NOMO-1 (cell line): ENCODE measurements around the gene MDM1.
A peak's percentile ranks its signal among the peaks of the same experiment; 100 is the strongest.

ENCODE experiments used
- DNase-seq, 2 experiments: peaks; one replicate each; lab custom pipeline; 2025; ENCODE audit not compliant: unreplicated experiment in 2 of 2; lab: John Stamatoyannopoulos, UW

The MDM1 gene

DNA sequence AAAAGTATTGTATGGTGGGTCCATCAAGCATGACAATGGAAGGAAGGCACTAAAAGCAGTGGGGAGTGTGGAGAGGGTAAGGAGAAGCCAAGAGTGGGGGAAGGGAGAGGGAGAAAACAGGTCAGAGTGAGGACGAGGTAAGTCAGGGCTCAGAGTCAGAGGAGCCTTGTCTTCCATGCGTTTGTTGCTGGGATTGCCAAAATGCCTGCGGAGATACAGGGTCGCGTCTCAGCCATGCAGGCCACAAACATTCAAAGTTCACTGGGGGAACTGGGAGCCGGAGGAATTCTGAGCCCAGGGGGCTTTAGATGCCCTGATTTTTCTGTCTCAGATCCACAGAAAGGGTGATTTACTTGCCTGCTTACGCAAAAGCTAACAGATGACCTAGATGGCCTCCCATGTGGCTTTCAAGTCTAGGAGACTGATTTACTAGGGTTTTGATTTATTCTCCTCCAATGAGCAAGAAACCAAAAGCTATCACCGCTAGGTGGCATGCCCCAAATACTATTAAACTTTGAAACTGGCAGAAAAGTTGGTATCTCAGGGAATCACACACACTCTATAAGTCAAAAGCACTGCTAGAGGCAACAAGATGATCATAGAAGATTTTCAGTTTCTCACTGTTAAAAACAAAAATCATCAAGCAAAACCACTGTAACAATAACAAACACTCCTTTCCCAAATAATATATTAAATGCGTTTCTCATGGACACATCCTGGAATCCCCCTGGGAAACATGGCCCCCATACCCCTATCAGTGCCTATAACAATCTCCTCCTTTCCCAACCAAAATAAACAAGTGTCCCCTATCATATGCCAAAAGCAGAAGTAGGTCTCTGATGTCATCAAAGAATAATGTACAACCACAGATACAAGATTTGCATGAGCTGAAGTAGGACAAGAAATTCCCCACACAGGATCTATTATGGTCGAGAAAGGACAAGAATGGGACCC lies 26.6 kb upstream of the MDM1 start:
- peak; percentile 51 to 77 for DNase-seq

DNA sequence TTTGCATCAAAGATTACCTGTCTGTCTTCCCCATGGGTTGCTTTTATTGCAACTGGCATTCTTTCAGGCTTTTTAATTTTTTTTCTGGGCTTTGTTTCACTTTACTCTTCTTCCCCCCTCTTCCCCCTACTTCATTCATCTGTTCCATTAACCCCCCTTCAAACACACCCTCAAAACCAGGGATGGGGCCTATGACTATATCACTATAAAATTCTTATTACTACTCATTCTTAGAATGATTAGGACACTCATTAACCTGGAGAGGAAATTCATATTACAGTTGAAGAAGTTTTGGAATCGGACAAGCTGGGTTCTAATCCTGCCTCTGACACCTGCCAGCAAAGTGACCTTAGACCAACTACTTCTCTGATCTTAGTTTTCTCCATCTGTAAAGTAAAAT lies 24.8 kb upstream of the MDM1 start:
- DNase-seq: no peak

DNA sequence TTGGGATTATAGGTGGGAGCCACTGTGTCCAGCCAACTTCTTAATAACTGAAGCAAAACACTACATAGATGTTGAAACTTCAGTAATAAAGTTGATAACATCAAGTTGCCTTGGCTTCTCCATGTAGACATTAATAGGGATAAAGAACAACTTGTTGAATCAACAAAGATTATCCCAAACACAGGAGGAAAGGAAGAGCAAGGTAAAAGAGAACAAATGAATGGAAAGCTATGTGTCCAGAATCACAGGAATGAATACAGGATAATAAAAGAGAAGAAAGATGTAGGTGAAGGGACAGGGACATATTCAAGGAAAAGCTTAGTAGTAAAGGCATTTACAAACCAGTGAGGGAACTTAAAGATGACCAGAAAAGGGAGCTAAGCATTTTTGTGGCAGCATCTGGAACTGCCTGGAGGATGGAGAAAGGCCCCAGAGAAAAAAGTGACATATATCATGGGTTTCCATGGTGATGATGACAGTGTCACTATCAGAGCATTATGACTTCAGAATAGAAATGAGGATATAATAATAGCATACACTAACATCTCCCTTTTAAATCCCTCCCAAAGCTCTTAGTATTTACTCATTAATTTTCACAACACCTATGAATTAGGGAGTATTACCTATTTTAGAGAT lies 24.0 kb upstream of the MDM1 start:
- no peak for DNase-seq

DNA sequence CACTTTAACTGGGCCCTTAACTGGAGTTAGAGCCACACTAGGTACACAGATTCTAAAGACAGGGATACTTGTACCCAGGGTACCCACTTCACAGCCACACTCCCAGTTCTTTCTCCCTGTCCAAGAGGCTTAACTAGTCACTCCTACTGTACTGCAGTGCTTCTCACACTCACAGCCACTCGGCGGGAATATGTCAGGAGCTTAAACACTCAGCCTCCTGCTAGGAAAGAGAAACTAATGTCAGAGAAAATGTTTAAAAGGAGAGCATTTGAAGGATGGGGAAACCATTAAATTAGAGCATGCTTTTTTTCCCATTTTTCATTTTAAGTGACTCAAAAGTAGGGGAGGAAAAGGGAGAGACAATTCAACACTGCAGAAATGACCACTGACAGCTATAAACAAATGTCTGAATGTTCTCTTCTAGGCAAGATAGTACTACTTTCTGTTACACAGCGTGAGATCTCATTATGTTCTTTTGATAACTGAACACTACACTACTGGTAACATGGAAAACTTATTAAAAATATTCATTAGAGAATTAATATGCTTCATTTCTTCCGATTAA lies 22.9 kb upstream of the MDM1 start:
- no peak for DNase-seq

DNA sequence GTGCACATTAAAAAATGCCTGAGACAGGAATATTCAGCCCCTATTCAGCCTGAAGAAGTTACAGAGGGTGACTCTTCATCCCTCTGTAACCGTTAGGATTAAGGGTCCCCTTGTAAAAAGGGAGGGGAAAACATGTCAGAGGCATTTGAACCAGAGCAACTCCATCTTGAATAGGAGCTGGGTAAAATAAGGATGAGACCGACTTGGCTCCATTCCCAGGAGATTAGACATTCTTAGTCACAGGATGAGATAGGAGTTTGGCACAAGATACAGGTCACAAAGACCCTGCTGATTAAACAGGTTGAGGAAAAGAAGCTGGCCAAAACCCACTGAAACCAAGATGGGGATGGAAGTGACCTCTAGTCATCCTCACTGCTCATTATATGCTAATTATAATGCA lies 19.9 kb upstream of the MDM1 start:
- no peak for DNase-seq

DNA sequence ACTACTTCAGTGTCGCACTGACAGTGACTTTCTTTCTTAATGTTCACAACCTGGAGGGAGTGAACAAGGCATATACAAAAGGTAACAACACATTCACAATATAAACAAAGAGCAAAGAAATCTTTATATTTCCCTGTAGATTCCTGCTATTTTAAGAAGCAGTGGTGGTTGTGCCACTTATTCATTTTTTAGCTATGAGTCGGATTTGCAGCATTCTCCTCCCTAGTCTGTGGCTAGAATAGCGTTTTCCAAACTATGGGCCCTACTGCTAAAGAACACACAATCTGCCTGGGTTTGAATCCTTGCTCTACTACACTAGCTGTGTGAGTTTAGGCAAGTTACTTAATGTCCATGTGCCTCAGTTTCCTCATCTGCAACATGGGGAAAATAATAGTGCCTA lies 18.6 kb upstream of the MDM1 start:
- DNase-seq: no peak

DNA sequence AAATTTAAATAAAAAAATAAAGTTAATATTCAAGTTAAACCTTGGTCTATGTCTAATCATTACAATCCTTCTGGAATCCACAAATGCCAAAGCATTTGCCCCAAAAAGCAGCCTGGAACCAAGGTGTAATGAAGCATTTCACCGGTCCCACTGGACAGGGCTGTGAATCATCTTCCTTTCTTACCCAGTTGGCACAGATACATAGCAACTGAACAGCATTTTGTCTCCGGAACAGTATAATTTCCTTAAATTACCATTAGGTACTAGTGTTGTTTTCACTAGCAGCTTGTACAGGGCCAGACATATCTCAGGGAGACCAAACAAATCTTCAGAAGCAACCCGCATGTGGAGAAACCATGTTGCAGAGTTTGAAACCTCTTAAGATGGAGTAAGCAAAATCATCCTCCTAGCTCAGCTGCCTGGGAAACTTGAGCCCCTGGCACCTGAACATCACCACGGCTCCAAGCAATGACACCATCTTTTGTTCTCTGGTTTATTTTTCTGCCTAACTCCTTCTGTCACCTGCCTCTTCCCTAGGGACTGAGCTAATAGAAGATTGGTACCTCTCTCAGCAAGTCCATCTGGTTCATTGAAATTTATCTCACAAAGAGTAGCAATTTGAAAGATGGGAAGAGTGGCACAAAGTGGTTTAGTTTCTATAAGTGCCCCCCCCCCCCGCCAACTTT lies 17.9 kb upstream of the MDM1 start:
- DNase-seq: no peak

DNA sequence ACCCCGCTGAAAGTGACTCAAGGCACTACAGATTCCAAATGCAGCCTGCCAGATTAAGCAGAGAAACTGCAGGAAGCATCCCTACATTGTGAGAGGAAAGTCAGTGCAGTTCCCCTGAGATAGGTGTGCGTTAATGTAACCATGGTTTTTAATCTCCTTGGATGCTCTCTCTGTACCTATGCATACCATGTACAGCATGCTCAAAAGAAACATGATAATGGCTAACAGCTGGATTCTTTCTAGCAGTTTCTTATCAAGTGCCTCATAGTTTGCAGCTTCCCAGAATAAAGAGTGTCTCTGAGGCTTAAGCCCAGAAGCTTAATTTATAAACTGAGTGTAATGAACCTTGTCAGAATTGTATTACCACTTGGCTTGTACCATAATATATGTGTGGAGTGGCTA lies 17.1 kb upstream of the MDM1 start:
- no peak for DNase-seq

DNA sequence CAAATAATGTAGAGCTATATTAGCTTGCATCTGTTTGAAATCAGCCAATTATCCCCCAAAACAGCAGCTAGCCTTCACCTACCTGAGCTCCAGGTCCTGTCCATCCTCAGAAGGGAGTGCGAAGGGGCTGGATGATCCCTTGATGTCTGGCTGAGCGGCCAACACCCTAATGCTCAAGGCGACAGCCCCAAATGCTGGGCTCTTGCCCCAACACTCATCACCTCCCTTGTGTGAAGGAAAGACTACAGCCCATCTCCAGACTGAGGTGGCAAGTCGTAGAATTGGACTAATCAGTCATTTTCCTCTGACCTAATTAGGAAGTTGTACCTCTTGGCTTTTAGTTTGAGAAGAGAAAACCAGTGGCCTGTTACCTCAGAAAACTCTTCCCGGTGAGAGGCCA lies 16.3 kb upstream of the MDM1 start:
- DNase-seq: no peak

DNA sequence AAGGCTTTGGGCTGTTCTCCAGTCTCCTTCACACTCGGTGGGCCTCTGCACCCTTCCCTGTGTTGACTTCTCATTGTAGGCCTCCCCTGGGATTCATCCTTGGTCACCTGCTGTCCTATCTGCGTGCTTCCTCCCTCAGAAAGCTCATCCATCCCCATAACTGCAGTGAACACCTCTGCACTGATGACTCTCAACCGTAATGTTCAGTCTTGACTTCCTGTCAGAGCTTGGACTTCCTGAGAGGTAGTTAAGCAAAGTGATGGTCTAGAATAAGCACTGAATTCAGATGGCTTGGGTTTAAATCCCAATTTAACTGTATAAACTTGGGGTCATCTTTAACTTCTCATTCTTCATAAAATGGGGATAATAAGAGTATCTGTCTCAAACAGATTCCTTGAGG lies 13.6 kb upstream of the MDM1 start:
- DNase-seq: no peak

DNA sequence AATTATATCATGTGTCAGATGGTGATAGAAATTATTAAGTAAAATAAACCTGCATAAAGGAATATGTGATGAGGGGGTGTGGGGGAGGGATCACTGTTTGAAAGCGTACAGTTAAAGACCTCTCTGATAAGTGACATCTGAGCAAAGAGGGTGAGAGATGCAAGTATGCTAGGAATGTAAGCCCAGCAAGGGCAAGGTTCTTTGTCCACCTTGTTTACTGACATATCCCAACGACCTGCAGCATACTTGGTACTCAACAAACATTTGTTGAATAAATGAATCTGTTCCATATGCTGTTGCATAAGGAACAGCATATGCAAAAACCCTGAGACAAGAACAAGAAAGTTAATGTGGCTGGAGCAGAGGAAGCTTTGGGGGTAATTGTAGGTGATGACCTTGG lies 12.0 kb upstream of the MDM1 start:
- DNase-seq: no peak

DNA sequence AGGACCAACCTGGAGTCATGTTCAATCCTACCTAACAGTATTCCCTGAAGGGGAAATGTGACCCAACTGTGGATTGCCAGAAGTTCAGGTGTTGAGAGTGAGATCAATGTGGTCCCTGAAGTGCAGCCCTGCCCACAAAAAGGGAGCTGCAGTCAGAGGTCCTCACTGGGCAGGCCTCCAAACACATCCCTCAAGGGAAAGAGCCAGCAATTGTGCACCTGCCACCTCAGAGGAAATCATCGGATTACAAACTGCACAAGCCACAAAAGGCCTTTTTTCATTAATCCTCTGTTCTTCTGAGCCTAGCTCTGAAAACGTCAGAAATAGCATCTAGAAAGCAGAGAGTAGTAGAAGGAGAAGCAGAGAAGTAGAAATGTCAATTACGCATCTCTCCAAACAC lies 10.8 kb upstream of the MDM1 start:
- no peak for DNase-seq

DNA sequence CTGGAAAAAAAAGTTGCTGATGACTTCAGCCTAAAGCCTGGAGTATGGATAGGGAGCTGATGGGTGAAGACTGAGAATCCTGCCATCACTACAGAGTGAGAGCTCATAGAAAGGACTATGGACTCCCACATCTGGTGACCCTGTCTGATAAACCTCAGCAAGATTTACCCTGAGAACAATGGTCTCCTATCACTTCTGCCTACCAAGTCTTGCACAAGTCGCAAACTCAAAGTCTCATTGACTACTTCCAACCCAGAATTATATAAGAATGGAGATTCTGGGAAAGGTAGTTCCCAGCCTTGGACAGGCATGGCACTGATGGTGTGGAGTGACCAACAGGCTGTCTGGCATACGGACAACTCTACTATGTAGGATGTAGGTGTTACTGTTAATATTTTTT lies 9.7 kb upstream of the MDM1 start:
- no peak for DNase-seq

DNA sequence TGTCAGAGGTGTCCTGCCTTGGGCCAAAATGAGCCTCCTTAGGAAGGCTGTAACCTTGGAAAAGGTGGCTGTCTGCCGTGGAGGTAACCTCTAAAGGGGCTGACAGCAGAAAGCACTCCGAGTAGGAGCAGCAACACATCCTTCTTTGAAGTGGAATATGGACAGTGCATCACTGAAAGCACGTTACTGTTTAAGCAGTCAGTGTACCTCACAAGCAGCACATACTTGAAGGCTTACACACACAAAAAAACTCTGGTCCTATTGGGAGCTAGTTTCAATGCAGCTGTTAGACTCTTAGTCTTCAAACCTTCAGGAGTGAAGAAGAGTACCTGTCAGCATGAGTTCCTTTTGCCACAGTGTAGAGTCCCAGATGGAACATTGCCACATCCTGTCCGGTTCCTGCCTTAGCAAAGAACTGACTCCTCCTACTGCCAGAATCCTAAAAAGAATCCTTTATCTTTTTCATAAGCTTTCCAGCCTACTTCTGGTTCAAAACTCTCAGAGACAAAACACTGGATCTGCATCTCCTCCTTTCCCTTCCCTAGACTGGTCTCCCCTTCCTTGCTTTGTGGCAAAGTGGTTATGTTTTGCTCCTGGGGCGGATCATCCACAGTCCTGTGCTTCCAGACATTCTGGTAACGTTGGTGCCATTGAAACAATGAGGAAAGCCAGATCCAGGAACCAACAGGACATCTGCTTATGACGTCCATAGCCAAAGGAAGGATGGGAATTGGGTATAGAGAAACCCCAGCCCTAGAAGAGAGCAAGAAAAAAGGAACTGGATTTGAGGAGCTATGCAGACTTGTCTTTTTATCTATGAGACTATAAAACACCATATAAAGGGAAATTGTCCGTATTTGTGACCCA lies 8.5 kb upstream of the MDM1 start:
- DNase-seq: no peak

DNA sequence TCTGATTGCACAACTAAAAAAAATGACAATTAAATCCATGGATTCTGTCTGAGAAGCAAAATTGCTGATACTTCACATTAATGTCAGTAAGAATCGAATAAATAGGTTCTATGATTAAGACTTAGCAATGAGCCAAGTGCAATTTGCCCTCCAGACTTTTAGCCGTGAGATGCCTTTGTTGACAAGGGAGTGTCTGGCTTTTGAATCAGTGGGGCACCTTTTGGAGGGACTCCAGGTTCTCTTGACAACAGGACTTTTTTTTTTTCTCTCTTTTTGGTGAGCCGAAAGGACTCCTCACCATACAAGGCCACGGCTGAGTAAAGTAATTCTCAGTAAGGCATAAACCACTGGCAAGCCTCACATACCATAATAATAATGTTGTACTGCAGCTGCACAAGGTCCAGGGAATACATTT lies 4.7 kb upstream of the MDM1 start:
- DNase-seq: no peak

DNA sequence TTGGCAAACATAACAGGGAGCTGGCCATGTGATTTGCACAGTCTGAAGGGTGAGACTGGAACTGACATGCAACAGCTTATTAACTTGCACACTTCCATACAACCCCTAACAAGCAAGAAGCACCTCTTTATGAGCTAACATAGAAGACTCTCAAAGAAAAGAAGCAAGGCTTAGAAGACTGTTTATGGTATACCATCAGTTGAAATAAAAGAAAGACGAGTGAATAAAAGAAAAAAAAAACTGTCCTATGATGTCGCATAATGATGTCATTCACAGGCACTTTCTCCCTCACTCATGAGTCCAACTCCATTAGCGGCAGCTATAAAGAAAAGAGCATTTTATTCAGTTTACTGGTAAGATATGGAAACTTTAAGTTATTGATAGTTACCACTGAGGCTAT lies 3.3 kb upstream of the MDM1 start:
- no peak for DNase-seq

DNA sequence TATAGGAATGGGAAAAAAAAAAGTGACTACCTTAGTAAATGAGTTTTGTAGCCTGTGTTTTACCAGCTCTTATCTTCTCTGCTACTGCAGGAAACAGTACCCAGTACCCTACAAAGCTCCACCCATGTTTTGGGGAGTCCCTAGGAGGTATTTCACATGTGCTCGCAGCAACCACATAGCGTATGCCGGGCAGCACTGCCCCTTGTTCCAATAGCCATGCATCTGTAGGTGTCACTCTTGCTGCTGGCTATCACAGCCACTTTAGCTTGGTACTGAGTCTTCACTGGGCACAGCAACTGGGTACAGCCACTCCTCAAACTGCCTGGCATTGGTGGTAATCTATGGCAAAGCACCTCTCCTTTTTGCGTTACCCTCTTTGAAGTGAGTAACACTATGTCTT lies 2.0 kb upstream of the MDM1 start:
- no peak for DNase-seq

DNA sequence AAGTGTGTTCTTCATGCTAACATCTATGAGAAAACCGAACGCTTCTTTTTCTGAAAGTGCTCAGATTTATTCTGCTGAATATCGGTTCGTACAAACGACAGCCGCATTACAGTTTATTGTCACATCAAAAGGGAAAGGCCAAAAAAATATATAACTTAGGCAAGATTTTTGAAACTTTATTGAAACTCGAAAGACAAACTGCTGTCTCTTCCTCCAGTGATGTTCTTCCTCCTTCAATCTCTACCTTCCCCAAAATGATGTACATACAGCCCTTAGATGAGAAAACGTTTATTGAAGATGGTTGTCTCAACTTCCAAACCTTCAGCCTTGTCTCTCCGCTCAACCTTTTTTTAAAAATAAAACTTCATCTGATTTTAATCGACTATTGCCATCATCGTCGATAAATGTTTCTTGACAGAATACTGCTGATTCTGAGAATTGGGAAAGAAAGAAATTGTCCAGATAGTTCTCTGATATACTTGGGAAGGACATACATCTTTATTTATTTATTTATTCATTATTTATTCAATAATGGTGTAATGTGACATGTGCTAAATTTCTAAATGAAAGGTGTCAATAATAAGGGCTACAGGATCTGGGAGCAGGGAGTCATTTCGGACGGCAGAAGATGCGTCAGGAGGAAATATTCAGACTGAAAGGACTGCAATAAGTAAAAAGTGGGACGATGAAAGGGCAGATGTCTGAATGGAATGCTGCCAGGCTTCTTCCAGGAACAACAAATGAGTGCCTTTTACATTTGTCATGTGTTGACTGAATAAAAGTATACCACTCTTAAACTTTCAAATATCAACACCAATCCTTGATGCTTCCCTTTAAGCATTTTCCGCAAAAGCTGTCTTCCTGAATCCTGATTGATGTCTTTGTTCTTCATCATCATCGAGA lies 817 bp upstream of the MDM1 start:
- peak in 1 of 2 experiments; percentile 44 for DNase-seq

DNA sequence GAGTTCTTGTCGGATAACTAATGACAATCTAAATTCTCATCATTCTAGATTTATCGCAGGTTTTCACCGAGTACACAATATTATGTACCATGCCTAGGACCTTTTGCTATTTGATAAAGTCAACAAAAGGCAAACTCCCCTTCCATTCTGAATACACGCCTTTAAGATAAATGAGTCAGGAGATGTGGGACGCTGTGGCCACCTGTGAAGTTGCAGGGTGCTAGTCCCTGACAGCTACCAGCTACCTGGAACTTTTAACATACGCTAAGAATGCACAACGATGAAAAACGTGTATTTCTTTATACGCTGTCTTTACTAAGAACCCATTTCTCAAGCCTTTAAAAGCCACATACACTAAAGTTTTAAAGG lies 678 bp downstream of the MDM1 start:
- no peak for DNase-seq

DNA sequence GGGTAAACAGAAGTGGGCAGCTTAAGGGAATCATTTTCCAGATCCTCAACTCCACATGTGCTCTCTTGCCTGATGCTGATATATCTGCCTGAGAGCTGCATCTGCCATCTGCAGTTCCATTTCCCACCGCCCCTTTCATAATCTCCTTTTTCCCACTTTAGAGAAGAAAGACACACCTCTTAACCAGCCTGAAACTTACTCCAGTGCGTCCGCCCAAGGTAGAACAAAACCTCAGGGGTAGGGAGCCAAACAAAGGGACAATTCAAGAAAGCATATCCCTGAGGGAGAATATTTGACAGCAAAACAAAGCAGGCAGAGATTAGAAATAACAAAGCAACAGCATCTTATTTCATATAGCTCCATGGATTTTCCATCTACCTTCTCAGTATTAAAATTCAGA lies 4.3 kb downstream of the MDM1 start:
- no peak for DNase-seq
